Astrocyte (in vitro differentiated cells and primary cell): ENCODE measurements around the gene TGIF2. TPM values are rescaled to one million over a fixed set of nuclear protein-coding genes. Genes with fewer than 3 reads are reported as not detected.
"Not testable (repeated sequence)": the region's sequence is repeated elsewhere in the genome, so short reads cannot be mapped to it uniquely, and the experiment has no call there.

ENCODE experiments used
- DNase-seq: peaks from one replicate; pipeline ENCODE4 v3.0.0-alpha.2; 2010; ENCODE audit warnings: low read depth
- FAIRE-seq: peaks from 2 replicates; lab custom pipeline; 2011; peaks lifted over from hg19 to GRCh38; lab: Jason Lieb, UNC
- H2AFZ ChIP-seq: 2 replicates; pipeline ENCODE4 v1.6.0; 2012; ENCODE audit warnings: low read depth, low read length, inconsistent platforms
- H3K27ac ChIP-seq: 2 replicates; pipeline ENCODE4 v1.5.1; 2011; ENCODE audit warnings: low read depth, low read length, inconsistent platforms
- H3K27me3 ChIP-seq: 2 replicates; pipeline ENCODE4 v1.6.0; 2011; ENCODE audit warnings: low read length, inconsistent platforms; ENCODE audit not compliant: insufficient read depth
- H3K36me3 ChIP-seq: 2 replicates; pipeline ENCODE4 v1.5.1; 2011; ENCODE audit warnings: low read length, inconsistent platforms; ENCODE audit not compliant: insufficient read depth
- H3K4me1 ChIP-seq: 2 replicates; pipeline ENCODE4 v1.5.1; 2011; ENCODE audit warnings: low read length, inconsistent platforms; ENCODE audit not compliant: insufficient read depth
- H3K4me2 ChIP-seq: 2 replicates; pipeline ENCODE4 v1.6.0; 2012; ENCODE audit warnings: low read length, inconsistent platforms
- H3K4me3 ChIP-seq: 2 replicates; pipeline ENCODE4 v1.5.1; 2011; ENCODE audit warnings: low read depth, mild to moderate bottlenecking, low read length, inconsistent platforms; ENCODE audit not compliant: insufficient read depth
- H3K79me2 ChIP-seq: 2 replicates; pipeline ENCODE4 v1.6.0; 2012; ENCODE audit warnings: mild to moderate bottlenecking, low read length, inconsistent platforms; ENCODE audit not compliant: insufficient read depth
- H3K9ac ChIP-seq: 2 replicates; pipeline ENCODE4 v1.6.0; 2012; ENCODE audit warnings: mild to moderate bottlenecking, low read length, inconsistent platforms
- H3K9me3 ChIP-seq: 2 replicates; pipeline ENCODE4 v1.5.1; 2012; ENCODE audit warnings: low read depth, mild to moderate bottlenecking, low read length, inconsistent platforms; ENCODE audit not compliant: insufficient read depth
- H4K20me1 ChIP-seq: 2 replicates; pipeline ENCODE4 v1.6.0; 2012; ENCODE audit warnings: low read length, inconsistent platforms; ENCODE audit not compliant: insufficient read depth
- H3K27ac Mint-ChIP-seq: one replicate; pipeline ENCODE4 v1.8.0; 2021; ENCODE audit warnings: mild to moderate bottlenecking, mixed read lengths; ENCODE audit not compliant: unreplicated experiment
- H3K27me3 Mint-ChIP-seq: one replicate; pipeline ENCODE4 v1.8.0; 2021; ENCODE audit warnings: low read depth, mixed read lengths; ENCODE audit not compliant: unreplicated experiment
- H3K36me3 Mint-ChIP-seq: one replicate; pipeline ENCODE4 v1.8.0; 2021; ENCODE audit warnings: low read depth, mixed read lengths; ENCODE audit not compliant: unreplicated experiment
- H3K4me1 Mint-ChIP-seq: one replicate; pipeline ENCODE4 v1.8.0; 2021; ENCODE audit warnings: low read depth, mixed read lengths; ENCODE audit not compliant: unreplicated experiment
- H3K4me3 Mint-ChIP-seq: one replicate; pipeline ENCODE4 v1.8.0; 2021; ENCODE audit warnings: mild to moderate bottlenecking, moderate library complexity, mixed read lengths; ENCODE audit not compliant: unreplicated experiment
- H3K9me3 Mint-ChIP-seq: one replicate; pipeline ENCODE4 v1.8.0; 2021; ENCODE audit warnings: mild to moderate bottlenecking, mixed read lengths; ENCODE audit not compliant: unreplicated experiment
- CTCF ChIP-seq: IDR thresholded peaks from 2 replicates; pipeline ENCODE4 v1.5.1; 2011; ENCODE audit warnings: low read depth, mild to moderate bottlenecking, inconsistent platforms, low read length, moderate library complexity; ENCODE audit not compliant: insufficient read depth
- EZH2 ChIP-seq: IDR thresholded peaks from 2 replicates; pipeline ENCODE4 v1.6.1; 2012; ENCODE audit warnings: mild to moderate bottlenecking, low read length, inconsistent platforms; ENCODE audit not compliant: insufficient read depth
- total RNA-seq: library from RNA; stranded (reverse); gene quantifications from 2 replicates; pipeline ENCODE4 v1.2.1, GENCODE V29; 2021

TGIF2 gene
- total RNA-seq, 1 donor from 2014 or later, result 24.4 TPM

GRCh38 chr20:36606158-36607066 is 33.0 kb downstream of the TGIF2 start:
- Histone ChIP-seq H3K79me2 (peaks cover 33% of the 10 kb centered on the region), H4K20me1 (peaks cover 37% of the 10 kb centered on the region), H3K36me3 (peaks cover 19% of the 10 kb centered on the region), H3K9ac (peak overlapping the region; percentile 92), H3K9me3 (no peaks in the 10 kb centered on the region), H3K27me3 (no peaks in the 10 kb centered on the region), H3K27ac (peak overlapping the region; percentile 64), H3K4me2 (peak overlapping the region; percentile 84), H3K4me3 (peak overlapping the region; percentile 86), H2AFZ (peak overlapping the region; percentile 80), H3K4me1 (peaks cover 21% of the 10 kb centered on the region)
- peaks cover 1% of the 10 kb centered on the region for H3K27me3 Mint-ChIP-seq
- DNase-seq, result no peak
- H3K4me3 Mint-ChIP-seq, result peak overlapping the region; percentile 99
- no peaks in the 10 kb centered on the region for H3K9me3 Mint-ChIP-seq
- peaks cover 2% of the 10 kb centered on the region for H3K36me3 Mint-ChIP-seq
- no peak for FAIRE-seq
- TF ChIP-seq CTCF, result no peak
- no peak for TF ChIP-seq EZH2
- peak overlapping the region; percentile 83 for H3K27ac Mint-ChIP-seq
- H3K4me1 Mint-ChIP-seq, result peaks cover 7% of the 10 kb centered on the region

GRCh38 chr20:36607586-36608387 is 34.4 kb downstream of the TGIF2 start:
- no peak for DNase-seq
- Histone ChIP-seq H3K27me3 (no peaks in the 10 kb centered on the region), H3K79me2 (peaks cover 37% of the 10 kb centered on the region), H3K36me3 (peaks cover 23% of the 10 kb centered on the region), H3K4me3 (no peak overlapping the region), H3K9me3 (no peaks in the 10 kb centered on the region), H3K4me1 (peaks cover 21% of the 10 kb centered on the region), H3K4me2 (peak overlapping the region; percentile 84), H2AFZ (no peak overlapping the region), H3K27ac (no peak overlapping the region), H4K20me1 (peaks cover 51% of the 10 kb centered on the region), H3K9ac (no peak overlapping the region)
- peaks cover 7% of the 10 kb centered on the region for H3K4me1 Mint-ChIP-seq
- FAIRE-seq, result no peak
- H3K4me3 Mint-ChIP-seq, result peak overlapping the region; percentile 79
- H3K27ac Mint-ChIP-seq, result peak overlapping the region; percentile 54
- peaks cover 10% of the 10 kb centered on the region for H3K36me3 Mint-ChIP-seq
- H3K9me3 Mint-ChIP-seq, result no peaks in the 10 kb centered on the region
- H3K27me3 Mint-ChIP-seq, result no peaks in the 10 kb centered on the region
- TF ChIP-seq CTCF (no peak), EZH2 (no peak)

- H3K27me3 ChIP-seq, H3K27ac ChIP-seq, FAIRE-seq, H3K4me2 ChIP-seq, H3K27ac Mint-ChIP-seq, H3K4me3 ChIP-seq, H3K4me1 Mint-ChIP-seq, DNase-seq, H2AFZ ChIP-seq, H3K9me3 ChIP-seq, H3K9ac ChIP-seq, H3K4me3 Mint-ChIP-seq, H3K9me3 Mint-ChIP-seq, H3K27me3 Mint-ChIP-seq: not testable (repeated sequence)
- H3K36me3 ChIP-seq, result peaks cover 23% of the 10 kb centered on the region
- peaks cover 13% of the 10 kb centered on the region for H3K36me3 Mint-ChIP-seq
- H4K20me1 ChIP-seq, result peaks cover 56% of the 10 kb centered on the region
- peaks cover 37% of the 10 kb centered on the region for H3K79me2 ChIP-seq
- peaks cover 21% of the 10 kb centered on the region for H3K4me1 ChIP-seq
These were observed 35.0 kb downstream of the TGIF2 start for GRCh38 chr20:36608388-36608728.
